AG04450 (cell line): ENCODE data around the gene CDCP2. TPM values are rescaled to one million over a fixed set of nuclear protein-coding genes. Genes with fewer than 3 reads are reported as not detected.

Source experiments
- CTCF ChIA-PET: fragments of 300-600, 350-600 bp; formaldehyde crosslinking; extraction: SDS; loops from one replicate; lab custom pipeline; 2022; ENCODE audit warnings: antibody characterized with exemption, inconsistent platforms; lab: Charles Lee
- POLR2A ChIA-PET: fragments of 350-600 bp; formaldehyde crosslinking; extraction: SDS; loops from one replicate; lab custom pipeline; 2021; ENCODE audit warnings: antibody characterized with exemption, inconsistent platforms; lab: Yijun Ruan, JAX
- DNase-seq: peaks from one replicate; pipeline ENCODE4 v3.0.0-alpha.2; 2011; ENCODE audit warnings: low read depth, low spot score
- H3K27ac ChIP-seq: one replicate; pipeline ENCODE4 v1.5.1; 2012; ENCODE audit warnings: low read depth, low read length, control low read depth
- H3K27me3 ChIP-seq: one replicate; pipeline ENCODE4 v1.6.0; 2012; ENCODE audit warnings: low read length; ENCODE audit not compliant: control insufficient read depth, insufficient read depth
- H3K4me3 ChIP-seq: 2 replicates; pipeline ENCODE4 v1.5.1; 2011; ENCODE audit warnings: mild to moderate bottlenecking, low read depth, low read length, control low read depth
- H3K9me3 ChIP-seq: 2 replicates; pipeline ENCODE4 v1.5.1; 2012; ENCODE audit warnings: low read length; ENCODE audit not compliant: control insufficient read depth, insufficient read depth
- CTCF ChIP-seq: IDR thresholded peaks from 2 replicates; pipeline ENCODE4 v1.5.1; 2011; ENCODE audit warnings: low read depth, low read length, control low read depth, inconsistent platforms
- polyA plus RNA-seq: library from polyadenylated mRNA; depleted of rRNA; stranded (reverse); fragments of >200 nt; gene quantifications from 2 replicates; pipeline ENCODE4 v1.2.3, GENCODE V29; 2011

Gene CDCP2
- polyA plus RNA-seq, 1 experiment, result not detected

- Histone ChIP-seq H3K9me3 (no peaks in the 10 kb centered on the region), H3K4me3 (no peak overlapping the region), H3K27ac (no peak overlapping the region), H3K27me3 (peaks cover 5% of the 10 kb centered on the region)
- no peak for DNase-seq
- POLR2A ChIA-PET, result no interaction called here
- no peak for TF ChIP-seq CTCF
- CTCF ChIA-PET, result no interaction called here
These were observed 7.0 kb upstream of the CDCP2 start for GRCh38 chr1:54159733-54160316.

GRCh38 chr1:54158071-54158470 lies 5.3 kb upstream of the CDCP2 start:
- Histone ChIP-seq H3K4me3 (no peak overlapping the region), H3K27me3 (peaks cover 5% of the 10 kb centered on the region), H3K27ac (no peak overlapping the region), H3K9me3 (no peaks in the 10 kb centered on the region)
- ChIA-PET CTCF (no interaction called here), POLR2A (no interaction called here)
- no peak for DNase-seq
- TF ChIP-seq CTCF, result no peak

- no peak for DNase-seq
- Histone ChIP-seq H3K9me3 (no peaks in the 10 kb centered on the region), H3K27me3 (peaks cover 8% of the 10 kb centered on the region), H3K27ac (no peak overlapping the region), H3K4me3 (no peak overlapping the region)
- TF ChIP-seq CTCF, result no peak
- CTCF ChIA-PET, result no interaction called here
- POLR2A ChIA-PET, result no interaction called here
These were observed 4.6 kb upstream of the CDCP2 start for GRCh38 chr1:54157401-54157800.

- TF ChIP-seq CTCF, result no peak
- DNase-seq, result no peak
- POLR2A ChIA-PET, result no interaction called here
- Histone ChIP-seq H3K27me3 (peaks cover 8% of the 10 kb centered on the region), H3K4me3 (no peak overlapping the region), H3K9me3 (no peaks in the 10 kb centered on the region), H3K27ac (no peak overlapping the region)
- CTCF ChIA-PET, result no interaction called here
These were observed 4.2 kb upstream of the CDCP2 start for GRCh38 chr1:54156986-54157385.

- POLR2A ChIA-PET, result no interaction called here
- Histone ChIP-seq H3K27me3 (peaks cover 6% of the 10 kb centered on the region), H3K27ac (no peak overlapping the region), H3K4me3 (no peak overlapping the region), H3K9me3 (no peaks in the 10 kb centered on the region)
- no peak for DNase-seq
- CTCF ChIA-PET, result no interaction called here
- TF ChIP-seq CTCF, result no peak
These were observed 3.4 kb upstream of the CDCP2 start for GRCh38 chr1:54156201-54156600.
